ENCODE results near the gene ZNF429.
"Not testable (repeated sequence)": the region's sequence is repeated elsewhere in the genome, so short reads cannot be mapped to it uniquely, and the experiment has no call there.

ZNF429 gene

DNA sequence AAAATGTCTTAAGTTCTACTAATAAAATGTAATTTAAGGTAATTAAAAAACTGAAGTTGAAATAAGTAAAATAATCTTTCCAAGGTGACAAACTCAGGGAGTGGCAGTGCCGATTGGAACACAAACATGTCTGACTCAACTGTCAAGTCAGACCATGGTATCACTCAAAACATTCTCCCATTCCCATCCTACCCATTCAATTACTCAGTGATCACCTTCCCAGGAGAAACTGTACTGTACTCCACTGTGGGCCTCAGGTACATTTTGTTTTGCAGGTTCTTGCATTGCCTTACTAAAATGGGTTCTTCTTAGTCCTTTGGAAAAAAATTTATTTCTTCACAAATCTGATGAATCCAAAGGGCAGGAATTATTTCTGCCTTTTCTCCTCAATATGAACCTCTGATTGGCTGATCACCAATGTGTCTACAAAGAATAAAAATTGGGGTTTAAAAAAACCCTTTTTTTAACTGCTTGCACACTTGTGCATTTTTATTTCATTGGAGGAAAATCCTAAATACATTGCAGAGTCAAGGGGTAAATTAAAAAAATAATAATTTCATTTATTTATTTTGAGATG, 96.8 kb downstream of the ZNF429 start:
- H3K9ac ChIP-seq = no peak overlapping the region
- H4K20me1 ChIP-seq (ENCODE audit: insufficient read depth) = no peaks in the 10 kb centered on the region
- H3K27me3 ChIP-seq (ENCODE audit: insufficient read depth, low read depth) = no peaks in the 10 kb centered on the region
- no peaks in the 10 kb centered on the region for H3K36me3 ChIP-seq (ENCODE audit: insufficient read depth)
- H3K4me1 ChIP-seq (ENCODE audit: low read depth, poor library complexity, severe bottlenecking) = no peaks in the 10 kb centered on the region
- TF ChIP-seq, protein P1, sequence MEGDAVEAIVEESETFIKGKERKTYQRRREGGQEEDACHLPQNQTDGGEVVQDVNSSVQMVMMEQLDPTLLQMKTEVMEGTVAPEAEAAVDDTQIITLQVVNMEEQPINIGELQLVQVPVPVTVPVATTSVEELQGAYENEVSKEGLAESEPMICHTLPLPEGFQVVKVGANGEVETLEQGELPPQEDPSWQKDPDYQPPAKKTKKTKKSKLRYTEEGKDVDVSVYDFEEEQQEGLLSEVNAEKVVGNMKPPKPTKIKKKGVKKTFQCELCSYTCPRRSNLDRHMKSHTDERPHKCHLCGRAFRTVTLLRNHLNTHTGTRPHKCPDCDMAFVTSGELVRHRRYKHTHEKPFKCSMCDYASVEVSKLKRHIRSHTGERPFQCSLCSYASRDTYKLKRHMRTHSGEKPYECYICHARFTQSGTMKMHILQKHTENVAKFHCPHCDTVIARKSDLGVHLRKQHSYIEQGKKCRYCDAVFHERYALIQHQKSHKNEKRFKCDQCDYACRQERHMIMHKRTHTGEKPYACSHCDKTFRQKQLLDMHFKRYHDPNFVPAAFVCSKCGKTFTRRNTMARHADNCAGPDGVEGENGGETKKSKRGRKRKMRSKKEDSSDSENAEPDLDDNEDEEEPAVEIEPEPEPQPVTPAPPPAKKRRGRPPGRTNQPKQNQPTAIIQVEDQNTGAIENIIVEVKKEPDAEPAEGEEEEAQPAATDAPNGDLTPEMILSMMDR (conservative IDR thresholded peaks at IDR 0.05; ENCODE audit: low read depth, low read length) = no peak
- H3K27ac ChIP-seq = no peak overlapping the region
- H3K4me2 ChIP-seq = no peak overlapping the region
- no peaks in the 10 kb centered on the region for H3K79me2 ChIP-seq (ENCODE audit: insufficient read depth, low read depth)
- H3K4me3 ChIP-seq (IDR thresholded peaks at IDR 0.05; ENCODE audit: insufficient read depth, low read depth, low read length) = no peak overlapping the region
- no peak overlapping the region for H2AFZ ChIP-seq (ENCODE audit: low read depth)

DNA sequence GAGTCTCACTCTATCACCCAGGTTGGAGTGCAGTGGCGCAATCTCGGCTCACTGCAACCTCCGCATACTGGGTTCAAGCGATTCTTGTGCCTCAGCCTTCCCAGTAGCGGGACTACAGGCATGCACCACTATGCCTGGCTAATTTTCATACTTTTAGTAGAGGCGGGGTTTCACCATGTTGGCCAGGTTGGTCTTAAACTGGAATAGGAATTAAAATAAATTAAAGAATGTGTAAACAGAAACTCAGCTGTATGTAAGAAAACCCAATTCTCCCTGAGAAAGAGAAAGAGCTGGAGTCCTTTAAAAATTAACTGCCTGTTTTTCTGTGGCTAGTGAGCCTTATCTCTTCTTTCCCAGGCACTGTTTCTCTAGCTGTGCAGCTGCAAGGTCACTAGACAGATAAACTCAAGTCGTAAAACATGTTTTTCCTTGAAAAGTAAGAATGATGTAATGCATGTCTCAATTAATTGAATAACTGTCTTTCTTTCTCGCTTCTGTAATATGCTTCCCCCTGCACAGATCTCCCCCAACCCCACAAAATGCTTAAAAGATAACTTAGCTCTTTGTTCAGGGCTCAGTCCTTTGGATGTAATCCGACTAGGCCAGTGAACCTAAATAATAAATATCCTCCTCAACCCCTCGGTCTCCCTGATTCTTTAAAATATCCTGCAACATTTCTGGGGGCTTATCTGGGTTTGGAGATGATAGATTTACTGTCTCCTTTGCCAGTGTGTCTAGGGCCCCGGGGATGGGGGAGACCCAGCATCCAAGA, 97.4 kb downstream of the ZNF429 start:
- H3K9ac ChIP-seq; H3K4me1 ChIP-seq (ENCODE audit: low read depth, poor library complexity, severe bottlenecking); H3K36me3 ChIP-seq (ENCODE audit: insufficient read depth); H3K27ac ChIP-seq; H2AFZ ChIP-seq (ENCODE audit: low read depth); H3K4me2 ChIP-seq; H3K4me3 ChIP-seq (IDR thresholded peaks at IDR 0.05; ENCODE audit: insufficient read depth, low read depth, low read length); H3K27me3 ChIP-seq (ENCODE audit: insufficient read depth, low read depth); H4K20me1 ChIP-seq (ENCODE audit: insufficient read depth); H3K79me2 ChIP-seq (ENCODE audit: insufficient read depth, low read depth): not testable (repeated sequence)

DNA sequence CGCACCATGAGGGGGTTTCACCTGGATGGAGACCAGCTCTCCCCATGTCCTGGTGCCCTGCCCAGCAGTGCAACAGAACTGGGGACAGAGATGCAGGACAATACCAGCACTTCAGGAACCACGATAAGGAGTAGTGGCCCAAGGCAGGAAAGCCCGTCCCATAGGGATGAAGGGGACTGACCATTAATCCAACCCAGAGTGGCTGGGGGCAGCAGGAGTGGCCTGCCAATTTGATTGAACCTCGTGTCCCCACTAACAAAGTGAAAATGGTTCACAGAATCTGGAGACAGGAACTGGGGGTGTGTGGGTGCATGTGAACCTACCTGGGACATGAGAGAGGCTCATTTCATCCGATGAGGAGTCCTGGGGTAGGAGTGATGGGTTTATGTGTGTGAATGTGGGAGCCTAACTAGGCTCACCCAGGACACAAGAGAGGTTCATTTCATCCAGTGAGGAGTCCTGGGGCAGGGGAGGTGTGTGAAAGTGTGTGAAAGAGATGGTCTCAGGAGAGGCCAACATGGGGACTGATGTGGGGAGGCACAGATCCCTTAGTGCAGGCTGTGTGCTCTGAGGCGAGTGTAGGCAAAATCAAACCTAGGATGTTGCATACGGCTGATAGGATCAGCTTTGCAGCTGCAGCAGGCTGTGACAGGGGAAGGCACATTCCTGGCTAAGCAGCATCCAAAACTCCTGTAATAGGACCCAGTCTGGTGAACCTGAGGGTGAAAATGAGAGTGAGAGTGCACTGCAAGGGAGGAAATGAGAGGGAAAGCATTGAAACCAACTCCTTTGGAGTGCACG, 98.2 kb downstream of the ZNF429 start:
- no peak overlapping the region for H2AFZ ChIP-seq (ENCODE audit: low read depth)
- H3K36me3 ChIP-seq (ENCODE audit: insufficient read depth) = no peaks in the 10 kb centered on the region
- no peak overlapping the region for H3K9ac ChIP-seq
- H3K27ac ChIP-seq = no peak overlapping the region
- H3K4me1 ChIP-seq (ENCODE audit: low read depth, poor library complexity, severe bottlenecking) = no peaks in the 10 kb centered on the region
- TF ChIP-seq, protein P1 (conservative IDR thresholded peaks at IDR 0.05; ENCODE audit: low read depth, low read length) = no peak
- H4K20me1 ChIP-seq (ENCODE audit: insufficient read depth) = no peaks in the 10 kb centered on the region
- no peak overlapping the region for H3K4me3 ChIP-seq (IDR thresholded peaks at IDR 0.05; ENCODE audit: insufficient read depth, low read depth, low read length)
- H3K27me3 ChIP-seq (ENCODE audit: insufficient read depth, low read depth) = no peaks in the 10 kb centered on the region
- no peaks in the 10 kb centered on the region for H3K79me2 ChIP-seq (ENCODE audit: insufficient read depth, low read depth)
- H3K4me2 ChIP-seq = no peak overlapping the region

DNA sequence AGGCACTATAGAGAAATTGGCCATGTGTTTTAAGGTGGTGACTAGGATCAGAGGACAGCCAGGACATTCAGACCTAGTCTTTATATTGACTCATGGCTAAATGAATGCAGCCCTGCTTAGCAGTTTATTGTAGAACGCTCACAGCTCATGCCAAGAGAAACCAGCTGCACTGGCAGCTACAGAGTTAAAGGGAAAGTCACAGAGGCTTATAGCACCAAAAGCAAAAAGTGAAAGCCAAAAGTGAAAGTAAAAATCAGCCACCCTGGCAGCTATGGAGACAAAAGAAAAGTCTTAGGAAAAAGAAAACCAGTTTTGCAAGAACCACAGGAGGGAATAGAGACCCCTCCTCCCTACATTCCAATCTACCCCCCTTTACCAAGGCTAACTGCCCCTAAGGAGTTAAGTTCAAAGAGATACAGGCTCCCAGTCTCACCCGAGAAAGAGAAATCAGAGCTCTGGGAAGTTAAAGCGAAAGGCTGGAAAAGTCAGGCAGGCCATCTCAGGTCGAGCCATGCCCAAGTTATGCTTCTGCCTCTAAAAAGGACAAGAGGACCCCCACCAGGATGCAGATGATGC, 99.0 kb downstream of the ZNF429 start:
- no peaks in the 10 kb centered on the region for H3K79me2 ChIP-seq (ENCODE audit: insufficient read depth, low read depth)
- TF ChIP-seq, protein P1 (conservative IDR thresholded peaks at IDR 0.05; ENCODE audit: low read depth, low read length) = no peak
- no peak overlapping the region for H3K4me3 ChIP-seq (IDR thresholded peaks at IDR 0.05; ENCODE audit: insufficient read depth, low read depth, low read length)
- no peaks in the 10 kb centered on the region for H3K27me3 ChIP-seq (ENCODE audit: insufficient read depth, low read depth)
- no peaks in the 10 kb centered on the region for H3K4me1 ChIP-seq (ENCODE audit: low read depth, poor library complexity, severe bottlenecking)
- no peak overlapping the region for H3K27ac ChIP-seq
- no peak overlapping the region for H2AFZ ChIP-seq (ENCODE audit: low read depth)
- no peaks in the 10 kb centered on the region for H3K36me3 ChIP-seq (ENCODE audit: insufficient read depth)
- no peak overlapping the region for H3K9ac ChIP-seq
- no peak overlapping the region for H3K4me2 ChIP-seq
- H4K20me1 ChIP-seq (ENCODE audit: insufficient read depth) = no peaks in the 10 kb centered on the region

All from KMS-11 (cell line).